ENCODE measurements around the gene C19orf44.
A peak's percentile ranks its signal among the peaks of the same experiment; 100 is the strongest.
"Not testable (repeated sequence)": the region's sequence is repeated elsewhere in the genome, so short reads cannot be mapped to it uniquely, and the experiment has no call there.

C19orf44 gene

DNA sequence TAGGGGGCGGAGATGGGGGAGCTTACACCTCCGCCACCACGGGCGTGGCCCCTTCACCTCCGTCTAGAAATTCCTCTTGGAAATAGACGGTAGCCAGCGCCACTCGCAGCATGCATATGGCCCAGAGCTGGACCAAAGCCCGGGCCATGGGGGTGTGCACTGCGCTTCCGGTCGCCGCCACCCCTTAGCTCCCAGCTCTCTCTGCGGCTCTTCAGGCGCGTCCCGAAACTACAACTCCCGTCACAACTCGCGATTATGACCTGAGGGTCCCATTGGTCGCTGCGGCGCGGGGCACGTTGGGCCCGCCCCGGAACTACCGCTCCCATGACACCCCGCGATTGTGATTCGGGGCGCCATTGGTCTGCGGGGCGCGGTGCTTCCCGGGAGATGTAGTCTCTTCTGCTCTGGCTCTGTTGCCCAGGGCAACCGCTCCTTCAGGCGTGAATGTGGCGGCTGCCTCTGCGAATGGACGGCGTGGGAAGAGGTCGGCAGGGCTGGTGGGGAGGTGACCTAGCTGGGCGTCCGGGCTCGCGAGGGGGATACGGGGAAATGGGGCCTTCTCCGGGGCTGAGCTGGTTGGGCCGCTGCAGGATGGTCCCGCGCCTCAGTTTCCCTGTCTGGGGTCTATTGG, at the start of gene C19orf44, which contains the start of gene CALR3:
C19orf44 (plus strand) TSS at position 413 of the 631 bp plus-strand sequence. CDS start 4,399 bp downstream, outside the sequence.
CALR3 (minus strand) TSS at position 186 of the 631 bp plus-strand sequence; CDS start at position 148, 38 bp downstream.
- DNase-seq = peak; percentile 91 to 93

DNA sequence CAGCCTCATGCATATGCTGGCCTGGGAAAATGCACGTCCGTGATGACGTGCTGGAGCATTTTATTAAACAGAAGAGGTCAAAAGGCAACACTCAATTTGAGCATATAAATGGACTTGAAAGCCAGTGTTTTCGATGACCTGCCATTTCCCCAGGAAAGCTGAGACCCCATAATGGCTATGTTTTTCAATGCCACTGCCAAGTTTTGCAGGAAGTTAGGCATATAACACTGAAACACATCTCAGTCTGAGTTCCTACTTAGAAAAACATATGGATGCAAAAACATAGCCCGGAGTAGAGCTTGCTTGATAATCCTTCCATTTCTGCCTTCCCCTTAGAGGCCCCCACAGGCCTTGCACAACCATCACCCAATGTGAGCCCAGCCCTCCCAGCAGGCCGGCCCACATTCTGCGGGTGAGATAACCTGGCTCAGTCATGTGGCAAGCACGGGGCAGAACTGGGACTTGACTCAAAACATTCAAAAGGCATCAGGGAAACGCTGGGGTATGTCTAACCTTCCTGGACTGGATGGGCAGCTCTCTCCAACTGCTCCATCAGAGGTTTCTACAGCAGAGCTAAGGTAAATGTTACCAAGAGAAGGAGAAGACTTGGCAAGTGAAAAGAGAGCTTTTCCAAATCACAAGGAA, 49.3 kb upstream of the C19orf44 start:
- DNase-seq = no peak

DNA sequence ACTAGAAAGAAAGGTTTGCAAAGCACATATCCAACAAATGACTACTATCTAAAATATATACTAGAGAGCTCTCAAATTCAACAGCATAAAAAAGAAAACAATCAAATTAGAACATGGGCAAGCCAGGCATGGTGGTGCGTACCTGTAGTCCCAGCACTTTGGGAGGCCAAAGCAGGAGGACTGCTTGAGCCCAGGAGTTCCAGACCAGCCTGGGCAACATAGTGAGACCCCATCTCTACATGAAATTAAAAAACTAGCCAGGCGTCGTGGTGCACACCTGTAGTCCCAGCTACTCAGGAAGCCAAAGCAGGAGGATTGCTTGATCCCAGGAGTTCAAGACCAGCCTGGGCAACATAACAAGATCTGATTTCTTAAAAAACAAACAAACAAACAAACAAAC, 47.3 kb upstream of the C19orf44 start:
- not testable (repeated sequence) for DNase-seq

DNA sequence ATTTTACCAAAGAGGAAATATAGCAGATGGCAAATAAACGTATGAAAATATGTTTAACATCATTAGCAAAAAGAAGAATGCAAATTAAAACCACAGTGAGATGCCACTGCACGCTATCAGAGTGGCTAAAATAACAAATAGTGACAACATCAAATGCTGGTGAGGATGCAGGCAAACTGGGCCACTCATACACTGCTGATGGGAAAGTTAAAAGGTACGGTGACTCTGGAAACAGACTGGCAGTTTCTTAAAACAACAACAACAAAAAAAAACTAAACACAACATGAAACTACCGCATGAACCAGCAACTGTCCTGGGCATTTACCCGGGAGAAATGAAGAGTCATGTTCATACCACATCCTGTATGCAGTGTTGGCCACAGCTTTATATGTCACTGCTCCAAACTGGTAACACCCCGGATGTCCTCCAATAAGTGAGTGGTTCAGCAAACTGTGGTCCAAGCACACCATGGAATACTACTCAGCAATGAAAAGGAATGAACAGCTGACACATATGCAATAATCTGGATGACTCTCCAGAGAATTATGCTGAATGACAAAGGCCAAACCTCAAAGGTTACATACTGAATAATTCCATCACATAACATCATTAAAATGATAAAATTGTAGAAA, 46.7 kb upstream of the C19orf44 start:
- DNase-seq = no peak

DNA sequence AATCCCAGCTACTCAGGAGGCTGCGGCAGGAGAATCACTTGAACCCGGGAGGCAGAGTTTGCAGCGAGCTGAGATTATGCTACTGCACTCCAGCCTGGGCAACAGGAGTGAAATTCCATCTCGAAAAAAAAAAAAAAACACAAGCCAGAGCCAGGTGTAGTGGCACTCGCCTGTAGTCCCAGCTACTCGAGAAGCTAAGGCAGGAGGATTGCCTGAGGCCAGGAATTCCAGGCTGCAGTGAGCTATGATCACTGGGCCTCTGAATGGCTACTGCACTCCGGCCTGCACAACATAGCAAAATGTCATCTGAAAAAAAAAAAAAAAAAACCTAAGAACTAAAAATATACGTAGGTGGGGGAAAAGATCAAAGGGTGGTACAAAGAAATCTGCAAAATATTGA, 43.9 kb upstream of the C19orf44 start:
- no peak for DNase-seq

DNA sequence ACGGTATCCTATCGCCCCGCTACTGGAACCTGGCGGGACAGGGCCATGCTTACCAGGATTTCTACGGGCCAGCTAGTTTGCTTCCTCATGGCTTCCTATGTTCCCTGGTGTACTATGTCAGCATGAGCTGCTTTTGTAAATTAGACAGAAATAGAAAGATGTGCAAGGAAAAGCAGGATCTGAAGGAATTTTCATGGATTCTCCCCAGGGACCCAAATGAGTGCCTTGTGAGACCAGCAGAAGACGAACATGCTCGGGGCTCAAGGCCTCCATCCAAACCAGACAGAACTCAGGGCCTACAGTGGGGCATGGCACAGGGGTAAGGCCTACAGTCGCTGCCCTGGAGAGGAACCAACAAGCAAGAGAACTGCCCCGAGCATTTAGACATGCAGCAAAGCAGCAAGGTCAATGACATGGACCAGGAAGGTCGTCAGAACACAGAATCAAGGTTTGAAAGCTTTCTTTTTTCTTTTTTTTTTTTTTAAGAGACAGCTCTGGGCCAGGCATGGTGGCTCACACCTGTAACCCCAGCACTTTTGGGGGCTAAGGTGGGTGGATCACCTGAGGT, 41.8 kb upstream of the C19orf44 start:
- DNase-seq = no peak

GRCh38 chr19:16455489-16455888, 40.7 kb upstream of the C19orf44 start:
- no peak for DNase-seq

DNA sequence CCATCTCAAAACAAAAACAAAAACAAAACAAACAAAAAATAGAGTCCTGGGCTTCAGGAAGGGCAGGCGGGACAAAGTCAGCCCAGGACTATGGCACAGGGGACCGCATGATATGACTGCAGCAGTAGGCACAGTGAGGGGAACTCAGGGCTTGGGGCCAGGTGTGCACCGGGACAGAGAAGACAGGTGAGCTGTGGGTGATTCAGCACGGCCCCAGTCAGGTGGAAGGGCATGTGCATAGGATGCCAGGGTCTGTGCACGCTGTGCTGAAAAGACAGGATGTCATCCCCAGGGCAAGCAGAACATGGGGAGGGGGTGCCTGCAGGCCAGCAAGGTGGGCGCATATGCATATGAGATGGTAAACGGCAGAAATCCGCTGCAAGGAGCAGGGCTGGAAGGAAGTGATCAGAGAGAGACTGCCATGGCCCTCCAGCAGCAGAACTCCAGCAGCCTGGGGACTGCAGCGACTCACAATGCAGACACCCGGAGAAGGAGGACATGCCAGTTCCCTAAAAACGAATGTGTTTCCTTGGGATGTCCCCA, 39.5 kb upstream of the C19orf44 start:
- DNase-seq = no peak

- peak; percentile 28 to 34 for DNase-seq
Observed at GRCh38 chr19:16457195-16457953, 38.8 kb upstream of the C19orf44 start.

DNA sequence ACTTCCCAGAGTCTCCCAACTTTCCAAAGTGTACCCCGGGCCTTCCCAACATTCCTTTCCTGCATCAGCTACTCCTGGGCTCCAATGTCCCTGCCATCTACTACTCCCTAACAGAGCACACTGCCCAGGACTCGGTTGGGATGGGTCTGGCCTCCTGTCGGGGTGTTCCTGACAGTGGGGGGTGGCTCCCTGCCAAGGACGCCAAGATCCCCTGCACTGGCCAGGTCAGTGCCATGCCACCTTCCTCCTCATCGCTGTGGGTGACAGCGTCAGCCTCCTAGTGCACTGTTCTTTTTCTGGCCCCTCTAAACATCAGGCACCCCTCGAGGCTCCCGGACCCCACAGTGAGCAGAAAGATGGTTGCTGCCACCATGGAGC, 38.3 kb upstream of the C19orf44 start:
- no peak for DNase-seq

DNA sequence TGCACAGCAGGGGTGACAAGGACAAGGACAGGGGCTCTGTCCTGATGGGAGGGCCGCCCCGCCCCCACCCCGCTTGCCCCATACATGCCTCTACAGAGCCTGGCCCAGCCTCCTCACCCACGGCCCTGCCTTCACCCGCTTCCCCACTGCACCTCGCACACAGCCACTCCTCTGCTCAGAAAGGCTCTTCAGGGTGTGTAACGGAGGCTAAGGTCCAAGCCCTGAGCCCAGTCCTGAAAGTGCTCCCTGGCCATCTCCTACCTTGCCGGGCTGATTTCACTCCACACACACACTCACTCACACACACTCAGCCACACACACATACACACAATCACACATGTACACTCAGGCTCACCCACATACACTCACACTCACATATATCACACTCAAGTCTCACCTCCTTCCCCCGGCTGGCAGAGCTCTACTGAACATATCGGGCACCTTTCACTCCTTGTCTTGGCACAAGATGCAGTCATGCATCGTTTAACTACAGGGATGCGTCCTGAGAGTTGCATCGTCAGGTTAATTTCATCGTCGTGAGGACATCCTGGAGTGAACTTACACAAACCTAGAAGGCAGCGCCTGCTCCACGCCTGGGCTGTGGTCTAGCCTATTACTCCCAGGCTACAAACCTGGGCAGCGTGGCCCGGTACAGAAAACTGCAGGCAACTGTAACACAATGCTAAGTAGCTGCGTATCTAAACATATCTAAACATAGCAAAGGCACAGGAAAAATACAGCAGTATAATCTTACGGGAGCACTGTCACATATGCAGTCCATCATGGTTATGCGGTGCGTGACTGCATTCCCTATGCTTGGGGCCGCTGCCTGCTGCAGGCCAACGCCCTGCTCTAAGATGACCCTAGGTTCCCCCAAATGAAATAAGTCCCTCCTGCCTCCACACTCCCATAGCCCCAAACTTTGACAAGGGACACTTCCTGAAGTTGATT, 37.5 kb upstream of the C19orf44 start:
- DNase-seq = no peak

GRCh38 chr19:16459680-16460079, 36.5 kb upstream of the C19orf44 start:
- DNase-seq = no peak

DNA sequence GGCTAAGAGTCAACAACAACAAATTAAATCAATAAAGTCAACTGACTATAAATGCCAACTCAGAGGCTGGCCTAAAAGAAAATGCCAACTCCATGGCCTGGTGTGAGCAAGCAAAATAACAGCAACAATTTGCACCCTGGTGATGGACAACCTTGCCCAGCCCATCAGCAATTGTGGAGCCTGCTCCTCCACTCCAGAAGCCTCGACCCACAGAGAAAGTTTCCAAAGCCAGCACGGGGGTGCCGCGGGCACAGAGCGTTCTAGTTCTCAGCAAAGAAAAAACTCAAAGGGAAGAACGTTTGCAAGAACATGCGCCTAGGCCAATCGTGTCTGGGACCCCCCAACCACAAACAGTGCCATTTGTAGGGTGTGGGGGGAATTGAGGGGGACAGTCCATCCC, 35.7 kb upstream of the C19orf44 start:
- DNase-seq = no peak

DNA sequence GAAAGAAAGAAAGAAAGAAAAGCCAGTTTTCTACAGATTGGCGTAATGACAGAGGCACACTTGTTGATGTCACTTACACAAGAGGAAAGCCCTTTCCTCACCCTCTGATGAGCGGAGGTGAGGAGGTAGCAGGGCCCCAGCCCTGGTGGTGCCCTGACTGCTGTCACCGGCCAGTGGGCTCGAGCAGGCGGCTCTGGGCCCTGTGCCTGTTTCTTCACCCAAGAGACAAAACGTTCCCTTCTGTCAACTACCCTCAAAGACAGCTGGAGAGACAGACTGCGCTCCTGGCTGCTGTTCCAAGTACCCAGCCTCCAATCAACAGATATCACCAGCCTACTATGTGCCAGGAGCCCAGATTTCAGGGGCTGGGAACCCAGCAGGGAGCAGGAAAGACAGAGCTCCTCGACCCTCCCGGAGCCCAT, 34.6 kb upstream of the C19orf44 start:
- no peak for DNase-seq

DNA sequence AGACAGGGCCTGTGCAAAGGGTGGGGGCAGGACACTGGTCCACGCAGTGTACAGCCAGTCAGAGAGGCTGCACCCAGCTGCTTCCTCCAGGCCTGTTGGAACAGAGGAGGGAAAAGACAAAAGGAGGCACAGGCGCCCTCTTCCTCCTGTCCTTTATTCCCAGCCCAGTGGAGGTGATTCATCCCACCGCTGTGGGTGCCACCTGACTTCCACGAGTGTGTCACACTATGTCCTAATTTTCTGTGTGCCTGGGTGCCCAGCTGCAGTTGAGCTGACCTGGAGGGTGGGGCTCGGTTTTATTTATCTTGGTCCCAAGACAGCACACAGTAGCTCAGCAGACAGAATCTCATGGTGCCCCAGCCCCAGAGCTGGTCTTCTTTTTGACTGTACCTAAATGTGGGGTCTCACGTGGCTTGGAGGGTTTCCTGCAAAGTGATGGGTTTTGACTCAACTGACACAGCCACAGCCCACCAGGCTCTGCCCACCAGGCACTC, 33.4 kb upstream of the C19orf44 start:
- no peak for DNase-seq

DNA sequence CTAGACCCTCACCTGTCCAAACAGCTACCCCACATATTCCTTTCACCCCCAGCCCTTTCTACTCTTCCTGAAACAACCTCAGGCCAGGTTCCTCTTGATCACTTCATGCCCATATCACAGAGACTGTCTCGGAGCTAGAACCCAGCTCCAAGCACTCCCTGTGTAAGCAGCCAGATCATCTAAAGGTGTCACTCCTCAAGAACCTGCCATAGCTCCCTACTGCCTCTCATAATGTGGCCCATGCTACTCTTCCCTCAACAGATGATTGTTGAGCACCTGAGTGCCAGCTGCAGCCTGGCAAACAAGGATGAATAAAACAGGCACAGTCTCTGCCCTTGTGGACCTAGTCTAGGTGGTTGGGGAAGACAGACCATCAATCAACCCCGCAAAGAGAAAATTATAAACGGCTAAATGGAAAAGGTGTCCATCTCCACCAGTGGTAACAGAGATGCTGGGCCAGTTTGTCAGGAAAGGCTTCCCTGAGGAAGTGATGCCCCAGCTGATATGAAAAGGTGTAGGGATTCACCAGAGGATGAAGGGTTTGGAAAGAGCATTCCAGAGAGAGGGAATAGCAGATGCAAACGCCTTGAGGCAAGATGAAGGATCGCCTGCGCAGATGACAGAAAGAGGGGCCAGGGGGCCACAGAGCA, 32.7 kb upstream of the C19orf44 start:
- no peak for DNase-seq

GRCh38 chr19:16463991-16464575, 32.1 kb upstream of the C19orf44 start:
- DNase-seq = no peak

- DNase-seq = no peak
Observed at GRCh38 chr19:16465239-16465638, 31.0 kb upstream of the C19orf44 start.

GRCh38 chr19:16466802-16467427, 29.3 kb upstream of the C19orf44 start:
- DNase-seq = not testable (repeated sequence)

DNA sequence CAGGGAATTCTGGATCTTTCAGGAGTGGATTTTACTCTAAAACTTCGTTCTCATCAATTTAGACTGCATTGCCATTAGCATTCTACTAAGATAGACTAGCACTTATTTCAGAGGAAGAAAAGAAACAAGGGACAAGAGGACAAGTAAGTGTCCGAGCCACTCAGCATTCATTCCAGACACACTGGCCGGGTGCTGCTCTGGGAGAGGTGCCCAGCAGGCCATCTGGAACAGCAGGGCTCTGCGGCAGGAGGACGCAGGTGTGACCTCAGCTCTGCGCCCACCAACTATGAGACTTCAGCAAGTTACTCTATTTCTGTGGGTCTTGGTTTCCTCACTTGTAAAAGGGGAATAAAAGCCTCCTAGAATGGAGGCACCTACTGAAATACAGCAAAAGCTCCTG, 28.6 kb upstream of the C19orf44 start:
- DNase-seq = no peak

Data from cerebellar nuclear complex (tissue), 1 donor.